T-helper 17 cell (primary cell): Measurements from ENCODE around the gene PLCG2. TPM values are rescaled to one million over a fixed set of nuclear protein-coding genes. Genes with fewer than 3 reads are reported as not detected.

ENCODE experiments used
- ATAC-seq: fragments of 150-1000 bp; cut with Tn5 transposase; 2 replicates; pipeline ENCODE4 v1.10.0; 2021; ENCODE audit warnings: mild to moderate bottlenecking, moderate library complexity
- DNase-seq, 3 donors: peaks; one replicate each; pipeline versions ENCODE4 v3.0.0 to v3.0.0-alpha.2; 2020 to 2021
- H3K9me3 ChIP-seq: one replicate; pipeline ENCODE4 v1.7.0; 2013; ENCODE audit warnings: low read length, mild to moderate bottlenecking; ENCODE audit not compliant: control insufficient read depth, poor library complexity, severe bottlenecking
- H3K27ac Mint-ChIP-seq: one replicate; pipeline ENCODE4 v1.8.0; 2022; ENCODE audit warnings: mild to moderate bottlenecking, moderate library complexity, mixed read lengths
- H3K27me3 Mint-ChIP-seq: one replicate; pipeline ENCODE4 v1.8.0; 2022; ENCODE audit warnings: mixed read lengths
- H3K36me3 Mint-ChIP-seq: one replicate; pipeline ENCODE4 v1.8.0; 2022; ENCODE audit warnings: low read depth, mixed read lengths
- H3K4me1 Mint-ChIP-seq: one replicate; pipeline ENCODE4 v1.8.0; 2022; ENCODE audit warnings: mild to moderate bottlenecking, mixed read lengths
- H3K4me3 Mint-ChIP-seq: one replicate; pipeline ENCODE4 v1.8.0; 2022; ENCODE audit warnings: mild to moderate bottlenecking, moderate library complexity, mixed read lengths
- total RNA-seq, 4 donors: library from RNA in 2 of 4; stranded (reverse) in 2 of 4; gene quantifications; one replicate each; pipeline ENCODE4 v1.2.3 and lab custom pipeline; 2022 to 2026

PLCG2 gene
- total RNA-seq, 2 donors from 2014 or later, result 4.2 to 16.2 TPM

DNA sequence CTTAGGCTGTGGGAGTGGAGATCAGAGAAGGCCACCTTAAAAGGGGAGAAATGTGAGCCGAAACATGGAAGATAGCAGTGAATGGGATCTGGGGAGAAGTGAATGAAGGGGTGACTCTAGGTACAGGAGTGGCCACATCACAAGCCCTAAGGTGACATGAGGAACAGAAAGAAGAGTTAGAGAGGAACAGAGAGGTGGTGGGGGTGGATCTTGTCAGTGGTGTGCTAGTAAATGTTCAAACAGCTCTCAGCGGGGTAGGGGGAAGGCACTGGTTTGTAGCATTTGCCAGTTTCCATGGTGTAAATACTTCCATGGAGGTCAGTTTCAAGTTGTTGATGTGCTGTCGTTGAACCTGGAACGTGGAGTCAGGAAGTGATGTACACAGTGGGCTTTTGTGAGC, 141.4 kb downstream of the PLCG2 start:
- H3K27ac Mint-ChIP-seq, result no peak overlapping the region

DNA sequence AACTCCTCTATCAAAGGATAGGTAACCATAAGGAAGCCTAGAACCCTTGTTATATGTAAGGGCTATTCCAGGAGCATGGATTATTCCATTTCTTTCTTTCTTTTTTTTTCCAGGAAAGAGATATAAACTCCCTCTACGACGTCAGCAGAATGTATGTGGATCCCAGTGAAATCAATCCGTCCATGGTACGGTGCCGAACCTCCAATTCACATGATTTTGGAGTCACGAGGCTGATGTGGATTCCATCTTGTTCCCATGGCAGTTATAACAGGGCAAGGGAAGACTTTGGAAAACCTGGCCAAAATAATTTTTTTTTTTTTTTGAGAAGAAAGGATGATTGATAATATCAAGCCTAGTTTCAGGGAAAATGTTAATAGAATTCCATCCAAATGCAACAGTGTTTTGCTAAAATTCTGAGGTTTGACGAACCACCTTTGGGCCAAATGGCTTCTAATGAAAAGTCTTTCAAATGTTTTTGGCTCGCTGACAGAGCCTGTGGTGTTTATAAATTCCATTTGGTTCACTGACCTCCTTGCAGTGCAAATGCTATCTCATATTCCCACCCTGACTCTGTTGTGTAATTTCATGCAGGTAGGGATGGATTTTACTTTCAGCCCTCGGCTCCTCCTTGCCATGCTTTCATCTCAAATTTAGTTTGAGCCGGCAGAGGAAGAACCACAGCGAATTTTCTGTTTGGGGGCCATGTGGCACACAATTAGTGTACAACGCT, 142.2 kb downstream of the PLCG2 start:
- DNase-seq (no peak), ATAC-seq (no peak)
- no peak overlapping the region for H3K27ac Mint-ChIP-seq
- H3K4me1 Mint-ChIP-seq, result no peaks in the 10 kb centered on the region
- no peaks in the 10 kb centered on the region for H3K36me3 Mint-ChIP-seq
- H3K4me3 Mint-ChIP-seq, result no peak overlapping the region
- no peaks in the 10 kb centered on the region for H3K9me3 ChIP-seq
- peaks cover 6% of the 10 kb centered on the region for H3K27me3 Mint-ChIP-seq

More for the DNA sequence above, 141.4 kb downstream of the PLCG2 start:
- ATAC-seq (no peak), DNase-seq (no peak)
- Mint-ChIP-seq H3K36me3 (no peaks in the 10 kb centered on the region), H3K27me3 (no peaks in the 10 kb centered on the region), H3K4me1 (no peaks in the 10 kb centered on the region), H3K4me3 (no peak overlapping the region)
- no peaks in the 10 kb centered on the region for H3K9me3 ChIP-seq

DNA sequence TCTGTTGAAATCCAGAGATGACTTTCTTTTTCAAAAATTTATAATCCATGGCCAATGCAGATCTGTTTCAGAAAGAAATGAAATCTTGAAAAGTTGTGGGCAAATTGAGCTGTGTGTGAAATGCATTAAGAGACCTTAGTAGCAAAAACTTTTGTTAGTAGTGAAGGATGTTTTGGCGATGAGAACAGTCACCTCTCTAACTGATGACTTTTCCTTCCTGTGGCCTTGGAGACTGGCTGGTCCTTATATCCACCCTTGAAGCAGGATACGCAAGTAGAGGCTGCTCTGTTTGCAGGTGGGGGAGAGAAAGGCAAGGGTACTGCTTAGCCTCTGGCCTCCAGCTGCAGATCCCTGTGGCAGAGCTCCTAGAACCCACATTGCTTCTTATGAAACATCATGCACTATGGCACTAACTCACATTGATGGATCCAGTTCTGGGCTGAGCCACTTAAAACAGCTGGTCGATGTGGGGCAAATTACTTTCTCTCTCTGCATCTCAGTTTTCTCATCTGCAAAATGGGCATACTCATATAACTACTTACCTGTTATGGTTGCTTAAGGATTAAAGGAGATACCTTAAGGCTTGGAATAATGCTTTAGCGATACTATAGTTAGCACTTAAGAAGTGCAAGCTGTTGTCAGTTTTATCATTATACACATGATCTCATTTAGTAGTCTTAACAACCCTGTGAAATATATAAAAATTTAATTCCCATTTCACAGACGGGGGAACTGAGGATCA, 142.9 kb downstream of the PLCG2 start:
- DNase-seq (no peak), ATAC-seq (no peak)
- no peaks in the 10 kb centered on the region for H3K9me3 ChIP-seq
- Mint-ChIP-seq H3K36me3 (no peaks in the 10 kb centered on the region), H3K27me3 (peaks cover 8% of the 10 kb centered on the region), H3K4me3 (no peak overlapping the region), H3K4me1 (no peaks in the 10 kb centered on the region), H3K27ac (no peak overlapping the region)

DNA sequence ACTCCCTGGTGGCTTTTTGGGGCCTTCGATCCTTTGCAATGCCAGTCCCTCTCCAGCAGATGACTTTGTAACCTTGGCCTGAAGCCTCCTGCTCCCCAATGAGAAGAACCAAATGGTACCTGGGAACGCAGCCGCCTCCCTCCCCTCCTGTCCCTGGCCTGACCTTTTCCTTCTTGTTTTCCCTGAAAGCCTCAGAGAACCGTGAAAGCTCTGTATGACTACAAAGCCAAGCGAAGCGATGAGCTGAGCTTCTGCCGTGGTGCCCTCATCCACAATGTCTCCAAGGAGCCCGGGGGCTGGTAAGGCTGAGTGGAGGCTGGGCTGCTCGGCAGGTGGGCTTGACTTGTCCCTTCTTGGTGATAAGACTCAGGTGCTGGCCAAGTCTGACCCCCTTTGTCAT, 144.2 kb downstream of the PLCG2 start:
- Mint-ChIP-seq H3K4me1 (no peaks in the 10 kb centered on the region), H3K27ac (no peak overlapping the region), H3K4me3 (no peak overlapping the region), H3K36me3 (no peaks in the 10 kb centered on the region), H3K27me3 (peaks cover 12% of the 10 kb centered on the region)
- no peaks in the 10 kb centered on the region for H3K9me3 ChIP-seq
- DNase-seq, result no peak
- ATAC-seq, result no peak

DNA sequence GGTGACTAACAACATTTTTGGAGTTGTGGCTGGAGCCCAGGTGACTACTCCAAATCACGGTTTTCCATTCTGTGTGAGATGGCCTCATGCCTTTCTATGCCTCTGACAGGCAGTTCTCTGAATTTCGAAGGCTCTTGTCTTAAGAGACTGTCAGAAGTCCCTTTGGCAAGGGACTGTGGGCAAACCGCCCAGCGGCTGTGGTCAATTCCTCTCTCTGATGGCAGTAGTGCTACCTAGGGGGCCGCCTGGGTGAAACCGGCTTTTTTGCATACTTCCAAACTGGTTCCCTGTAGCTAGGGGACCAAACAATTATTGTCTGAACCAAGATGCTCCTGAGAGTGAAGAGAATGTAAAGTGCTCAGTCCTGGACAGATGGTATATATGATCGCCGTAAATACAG, 145.9 kb downstream of the PLCG2 start:
- Mint-ChIP-seq H3K4me3 (no peak overlapping the region), H3K27ac (no peak overlapping the region), H3K36me3 (no peaks in the 10 kb centered on the region), H3K4me1 (peaks cover 2% of the 10 kb centered on the region), H3K27me3 (peaks cover 12% of the 10 kb centered on the region)
- H3K9me3 ChIP-seq, result no peaks in the 10 kb centered on the region
- ATAC-seq (no peak), DNase-seq (no peak)

DNA sequence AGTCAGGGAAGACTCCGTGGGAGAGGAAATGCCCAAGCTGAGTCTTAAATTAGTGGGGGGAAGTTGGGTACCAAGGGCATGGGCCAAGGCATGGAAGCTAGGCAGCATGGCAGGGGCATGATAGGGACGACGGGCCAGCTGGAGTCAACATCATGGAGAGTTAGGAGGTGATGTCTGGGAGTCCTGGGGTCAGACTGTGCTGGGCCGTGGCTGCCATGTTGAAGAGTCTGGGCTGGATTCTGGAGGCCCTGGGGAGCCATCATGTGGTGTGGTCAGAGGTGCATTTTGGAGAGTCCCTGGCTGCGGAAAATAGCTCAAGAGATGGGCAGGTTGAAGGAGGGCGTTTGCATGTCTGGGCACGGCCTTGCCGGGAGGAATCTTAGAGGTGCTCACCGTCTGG, 146.9 kb downstream of the PLCG2 start:
- ATAC-seq (no peak), DNase-seq (no peak)
- Mint-ChIP-seq H3K36me3 (no peaks in the 10 kb centered on the region), H3K27ac (no peak overlapping the region), H3K4me1 (peaks cover 2% of the 10 kb centered on the region), H3K4me3 (no peak overlapping the region), H3K27me3 (peaks cover 12% of the 10 kb centered on the region)
- H3K9me3 ChIP-seq, result no peaks in the 10 kb centered on the region

DNA sequence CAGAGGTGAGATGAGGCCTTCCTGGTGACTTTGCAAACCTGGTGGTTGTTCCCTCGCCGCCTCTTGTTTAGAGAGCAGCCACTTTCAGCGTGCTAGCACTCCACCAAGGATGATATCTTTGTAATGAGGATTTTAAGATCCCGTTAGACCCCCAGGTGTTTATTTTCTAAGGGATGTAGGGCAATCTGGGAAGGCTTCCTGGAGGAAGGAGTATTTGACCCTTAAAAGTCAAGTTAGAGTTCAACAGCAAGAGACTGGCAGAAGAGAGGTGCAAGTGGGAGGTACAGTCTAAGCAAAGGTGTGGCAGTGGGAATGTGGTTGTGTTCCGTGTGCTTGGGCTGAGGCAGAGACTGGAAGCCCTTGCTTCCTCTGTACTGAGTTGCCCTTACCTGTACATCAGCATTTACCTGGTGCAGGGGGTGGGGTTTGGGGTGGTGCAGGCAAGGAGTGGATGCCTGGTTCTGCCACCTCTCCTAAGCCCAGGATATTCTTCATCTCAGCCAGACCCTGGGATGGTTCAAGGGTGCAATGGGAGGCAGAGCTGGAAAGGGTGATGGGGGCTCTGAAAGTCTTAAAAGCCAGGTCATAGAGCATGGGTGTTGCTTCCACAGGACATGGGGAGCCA, 148.6 kb downstream of the PLCG2 start:
- no peak for DNase-seq
- no peak overlapping the region for H3K27ac Mint-ChIP-seq

DNA sequence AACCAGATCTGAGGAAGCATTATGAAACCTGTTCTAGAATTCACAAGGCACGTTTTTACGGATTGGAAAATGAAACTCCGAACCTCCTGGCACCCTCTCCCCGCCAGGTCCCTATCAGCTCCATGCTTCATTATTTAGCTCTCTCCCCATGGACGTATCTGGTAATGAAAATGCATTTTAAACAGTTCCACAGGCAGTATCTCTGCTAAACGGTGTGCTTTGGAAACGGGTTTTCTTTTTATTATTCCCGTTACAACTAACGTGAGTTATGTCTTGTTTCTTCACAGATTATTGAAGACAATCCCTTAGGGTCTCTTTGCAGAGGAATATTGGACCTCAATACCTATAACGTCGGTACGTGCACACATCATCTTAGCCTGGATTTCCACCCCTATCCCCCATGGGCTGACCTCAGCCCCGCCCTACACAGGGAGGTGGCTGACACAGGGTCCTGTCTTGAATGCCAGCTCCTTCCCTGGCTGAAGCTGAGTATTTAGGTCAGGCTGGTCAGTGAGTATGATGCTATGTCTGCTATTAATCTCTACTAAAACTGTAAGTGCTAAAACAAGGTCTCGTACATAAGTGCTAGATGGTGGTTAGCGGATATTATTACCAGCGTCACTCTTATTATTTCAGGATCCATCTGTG, 149.3 kb downstream of the PLCG2 start:
- peaks cover 12% of the 10 kb centered on the region for H3K27me3 Mint-ChIP-seq
- no peaks in the 10 kb centered on the region for H3K9me3 ChIP-seq
- peaks cover 2% of the 10 kb centered on the region for H3K4me1 Mint-ChIP-seq
- H3K36me3 Mint-ChIP-seq, result no peaks in the 10 kb centered on the region
- H3K4me3 Mint-ChIP-seq, result no peak overlapping the region
- ATAC-seq (no peak), DNase-seq (no peak)
- H3K27ac Mint-ChIP-seq, result no peak overlapping the region

More for the DNA sequence above, 148.6 kb downstream of the PLCG2 start:
- H3K36me3 Mint-ChIP-seq, result no peaks in the 10 kb centered on the region
- H3K4me1 Mint-ChIP-seq, result peaks cover 2% of the 10 kb centered on the region
- no peak for ATAC-seq
- no peak overlapping the region for H3K4me3 Mint-ChIP-seq
- H3K9me3 ChIP-seq, result no peaks in the 10 kb centered on the region
- peaks cover 12% of the 10 kb centered on the region for H3K27me3 Mint-ChIP-seq

DNA sequence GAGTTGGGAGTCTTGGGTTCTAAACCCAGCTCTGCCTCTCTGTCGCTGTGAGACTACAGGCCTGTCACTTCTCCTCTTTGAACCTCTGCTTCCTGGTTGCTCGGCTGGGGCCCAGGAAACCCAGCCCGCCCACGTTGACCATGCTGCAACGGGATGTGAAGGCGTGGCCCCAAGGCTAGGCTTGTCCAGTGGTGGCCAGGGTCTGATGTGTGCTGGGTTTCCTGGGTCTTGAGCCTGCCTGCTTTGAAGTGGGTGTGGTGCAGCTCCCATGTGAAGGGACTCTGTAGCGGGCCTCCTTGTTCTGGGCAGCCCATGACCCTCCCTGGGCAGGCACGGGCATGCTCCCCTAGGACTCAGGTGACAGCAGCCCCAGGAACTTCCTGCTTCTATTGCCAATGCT, 149.9 kb downstream of the PLCG2 start:
- Mint-ChIP-seq H3K36me3 (no peaks in the 10 kb centered on the region), H3K4me1 (peaks cover 2% of the 10 kb centered on the region), H3K27ac (no peak overlapping the region), H3K4me3 (no peak overlapping the region), H3K27me3 (peaks cover 12% of the 10 kb centered on the region)
- no peak for ATAC-seq
- H3K9me3 ChIP-seq, result no peaks in the 10 kb centered on the region
- DNase-seq, result no peak

DNA sequence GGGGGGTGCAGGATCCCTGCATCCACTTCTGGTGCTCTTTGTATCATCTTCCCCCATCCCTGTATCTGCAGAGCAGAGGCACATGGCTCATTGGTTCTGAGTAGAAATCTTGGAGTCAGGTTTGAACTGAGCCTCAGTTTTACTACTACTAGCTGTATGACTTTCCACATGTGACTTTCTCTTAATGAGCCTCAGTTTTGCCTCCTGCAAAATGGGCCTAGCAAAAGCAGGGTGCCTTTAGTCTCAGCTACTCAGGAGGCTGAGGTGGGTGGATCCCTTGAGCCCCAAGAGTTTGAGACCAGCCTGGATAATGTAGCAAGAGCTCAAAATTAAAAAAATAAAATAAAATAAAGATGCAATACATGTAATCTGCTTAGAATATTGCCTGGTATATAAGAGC, 150.8 kb downstream of the PLCG2 start:
- H3K27ac Mint-ChIP-seq, result no peak overlapping the region
- H3K9me3 ChIP-seq, result no peaks in the 10 kb centered on the region
- H3K4me1 Mint-ChIP-seq, result peaks cover 2% of the 10 kb centered on the region
- no peaks in the 10 kb centered on the region for H3K36me3 Mint-ChIP-seq
- H3K27me3 Mint-ChIP-seq, result peaks cover 12% of the 10 kb centered on the region
- DNase-seq (no peak), ATAC-seq (no peak)
- no peak overlapping the region for H3K4me3 Mint-ChIP-seq

DNA sequence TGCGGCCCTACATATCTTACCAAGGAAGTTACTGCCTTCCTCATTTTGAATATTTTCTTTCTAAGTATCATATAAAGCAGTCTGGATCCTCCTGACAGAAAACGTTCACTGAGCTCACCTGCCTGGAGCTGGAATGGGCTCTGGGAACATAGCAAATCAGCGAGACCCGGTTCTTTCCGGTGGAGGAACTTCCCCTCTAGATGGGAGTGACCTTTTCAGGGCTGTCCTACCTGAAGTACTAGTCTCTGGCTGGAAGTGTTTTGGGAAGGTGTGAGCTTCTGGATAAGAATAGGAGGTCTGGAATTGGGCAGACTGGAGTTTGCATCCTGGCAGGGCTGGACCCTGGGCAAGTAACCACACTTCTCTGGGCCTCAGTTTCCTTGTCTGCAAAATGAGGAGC, 152.8 kb downstream of the PLCG2 start:
- H3K27ac Mint-ChIP-seq, result no peak overlapping the region
- ATAC-seq (no peak), DNase-seq (no peak)
- H3K27me3 Mint-ChIP-seq, result peaks cover 4% of the 10 kb centered on the region
- H3K36me3 Mint-ChIP-seq, result no peaks in the 10 kb centered on the region
- no peak overlapping the region for H3K4me3 Mint-ChIP-seq
- peaks cover 2% of the 10 kb centered on the region for H3K4me1 Mint-ChIP-seq
- H3K9me3 ChIP-seq, result no peaks in the 10 kb centered on the region

DNA sequence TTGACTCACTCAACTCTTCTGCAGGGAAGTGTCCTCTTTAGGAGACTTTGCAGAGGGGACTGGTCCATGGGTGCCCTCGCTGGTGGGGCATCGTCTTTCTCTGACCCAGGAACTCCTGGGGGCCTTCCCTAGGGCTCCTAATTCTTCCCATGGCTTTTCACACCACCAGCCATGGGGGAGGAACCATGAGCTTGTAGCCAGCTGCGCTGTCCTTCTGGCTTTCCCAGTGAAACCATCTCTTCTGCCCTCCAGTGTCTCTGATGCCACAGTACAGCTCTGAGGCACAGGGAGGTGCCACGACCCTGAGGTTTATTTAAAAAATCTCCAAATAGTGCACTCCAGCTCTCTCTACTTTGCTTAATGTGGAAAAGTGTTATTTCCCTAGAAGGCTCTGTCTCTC, 153.6 kb downstream of the PLCG2 start:
- ATAC-seq (no peak), DNase-seq (no peak)
- no peaks in the 10 kb centered on the region for H3K9me3 ChIP-seq
- no peak overlapping the region for H3K4me3 Mint-ChIP-seq
- H3K27me3 Mint-ChIP-seq, result no peaks in the 10 kb centered on the region
- no peak overlapping the region for H3K27ac Mint-ChIP-seq
- peaks cover 2% of the 10 kb centered on the region for H3K4me1 Mint-ChIP-seq
- H3K36me3 Mint-ChIP-seq, result no peaks in the 10 kb centered on the region

DNA sequence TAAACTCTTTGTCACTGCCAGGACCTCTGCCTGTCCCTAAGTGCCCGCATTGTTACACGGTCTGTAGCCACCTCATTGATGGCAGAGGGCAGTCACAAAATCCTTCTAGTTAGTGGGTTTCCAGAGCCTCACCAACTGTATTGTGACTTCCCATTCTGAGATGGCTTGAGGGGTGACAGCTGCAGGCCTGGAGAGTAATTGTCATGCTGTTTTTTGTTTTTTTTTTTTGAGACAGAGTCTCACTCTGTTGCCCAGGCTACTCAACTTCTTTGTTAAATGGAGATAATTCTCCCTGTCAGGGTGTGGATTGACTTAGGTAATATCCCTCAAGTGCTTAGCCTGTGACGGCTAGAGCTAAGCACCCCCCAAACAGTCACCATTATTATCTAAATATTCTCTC, 154.3 kb downstream of the PLCG2 start:
- no peaks in the 10 kb centered on the region for H3K9me3 ChIP-seq
- H3K27me3 Mint-ChIP-seq, result no peaks in the 10 kb centered on the region
- H3K36me3 Mint-ChIP-seq, result no peaks in the 10 kb centered on the region
- no peak overlapping the region for H3K27ac Mint-ChIP-seq
- DNase-seq, result no peak
- peaks cover 2% of the 10 kb centered on the region for H3K4me1 Mint-ChIP-seq
- ATAC-seq, result no peak
- no peak overlapping the region for H3K4me3 Mint-ChIP-seq
